Mesenchymal stem cell (in vitro differentiated cells and primary cell): Measurements from ENCODE around the gene ANO4.

Experiments
- DNase-seq: peaks from one replicate; pipeline ENCODE4 v3.0.0-alpha.2; 2013
- H2AFZ ChIP-seq: one replicate; pipeline ENCODE4 v1.6.1; 2013; ENCODE audit warnings: low read depth, mild to moderate bottlenecking, control low read depth, inconsistent platforms, low read length, moderate library complexity
- H2AK5ac ChIP-seq: 2 replicates; pipeline ENCODE4 v1.6.1; 2013; ENCODE audit warnings: low read length, moderate library complexity, mild to moderate bottlenecking, inconsistent platforms; ENCODE audit not compliant: severe bottlenecking
- H2BK120ac ChIP-seq: one replicate; pipeline ENCODE4 v1.6.1; 2013; ENCODE audit warnings: low read depth, mild to moderate bottlenecking, inconsistent platforms, low read length, moderate library complexity
- H2BK12ac ChIP-seq, 2 experiments: one replicate each; pipeline ENCODE4 v1.6.1; 2013; ENCODE audit warnings: inconsistent platforms in 2 of 2, low read length in 2 of 2, mild to moderate bottlenecking in 2 of 2, moderate library complexity in 2 of 2, control low read depth in 1 of 2
- H2BK15ac ChIP-seq: one replicate; pipeline ENCODE4 v1.6.1; 2013; ENCODE audit warnings: mild to moderate bottlenecking, low read depth, inconsistent platforms; ENCODE audit not compliant: poor library complexity, severe bottlenecking
- H2BK5ac ChIP-seq: 2 replicates; pipeline ENCODE4 v1.6.1; 2013; ENCODE audit warnings: low read depth, mild to moderate bottlenecking, low read length, control low read depth, inconsistent platforms; ENCODE audit not compliant: poor library complexity, severe bottlenecking
- H3K14ac ChIP-seq, 2 experiments: one replicate each; pipeline ENCODE4 v1.6.1; 2013; ENCODE audit warnings: inconsistent platforms in 2 of 2, low read length in 2 of 2, control low read depth in 1 of 2, mild to moderate bottlenecking in 1 of 2, moderate library complexity in 1 of 2
- H3K18ac ChIP-seq, 2 experiments: one replicate each; pipeline ENCODE4 v1.6.1; 2013; ENCODE audit warnings: inconsistent platforms in 2 of 2, low read length in 2 of 2, control low read depth in 1 of 2, low read depth in 1 of 2, mild to moderate bottlenecking in 1 of 2
- H3K23ac ChIP-seq, 2 experiments: one replicate each; pipeline ENCODE4 v1.6.1; 2013; ENCODE audit warnings: inconsistent platforms in 2 of 2, low read length in 2 of 2, mild to moderate bottlenecking in 2 of 2, moderate library complexity in 2 of 2, control low read depth in 1 of 2
- H3K27ac ChIP-seq: 2 replicates; pipeline ENCODE4 v1.5.1; 2013; ENCODE audit warnings: mild to moderate bottlenecking, moderate library complexity, low read length, control low read depth, inconsistent platforms; ENCODE audit not compliant: poor library complexity, severe bottlenecking
- H3K27me3 ChIP-seq, 2 experiments: 2 replicates each; pipeline versions ENCODE4 v1.6.1 to v1.7.0; 2013; ENCODE audit warnings: low read length in 2 of 2, mild to moderate bottlenecking in 2 of 2, moderate library complexity in 2 of 2, control low read depth in 1 of 2, inconsistent platforms in 1 of 2; ENCODE audit not compliant: control insufficient read depth in 1 of 2, insufficient read depth in 1 of 2
- H3K36me3 ChIP-seq, 2 experiments: 2 replicates each; pipeline versions ENCODE4 v1.6.1 to v1.7.0; 2013; ENCODE audit warnings: low read length in 2 of 2, control low read depth in 1 of 2, inconsistent platforms in 1 of 2, low read depth in 1 of 2, mild to moderate bottlenecking in 1 of 2; ENCODE audit not compliant: insufficient read depth in 2 of 2, control insufficient read depth in 1 of 2
- H3K4ac ChIP-seq, 2 experiments: one replicate each; pipeline ENCODE4 v1.6.1; 2013; ENCODE audit warnings: inconsistent platforms in 2 of 2, low read length in 2 of 2, mild to moderate bottlenecking in 2 of 2, moderate library complexity in 2 of 2, control low read depth in 1 of 2, low read depth in 1 of 2
- H3K4me1 ChIP-seq: 2 replicates; pipeline ENCODE4 v1.6.1; 2013; ENCODE audit warnings: low read depth, low read length, control low read depth; ENCODE audit not compliant: control insufficient read depth, insufficient read depth
- H3K4me2 ChIP-seq: 2 replicates; pipeline ENCODE4 v1.6.1; 2013; ENCODE audit warnings: low read length, mild to moderate bottlenecking, inconsistent platforms; ENCODE audit not compliant: poor library complexity, severe bottlenecking
- H3K4me3 ChIP-seq, 2 experiments: 2 replicates each; pipeline versions ENCODE4 v1.5.1 to v1.7.0; 2013; ENCODE audit warnings: low read length in 2 of 2, mild to moderate bottlenecking in 2 of 2, control low read depth in 1 of 2, low read depth in 1 of 2; ENCODE audit not compliant: insufficient read depth in 1 of 2
- H3K79me1 ChIP-seq: replicated peaks from 2 replicates; pipeline ENCODE4 v1.6.1; 2013; ENCODE audit warnings: mild to moderate bottlenecking, control low read depth, low read length, inconsistent platforms; ENCODE audit not compliant: poor library complexity, severe bottlenecking
- H3K9ac ChIP-seq: 2 replicates; pipeline ENCODE4 v1.7.0; 2013; ENCODE audit warnings: mild to moderate bottlenecking, low read length, moderate library complexity
- H3K9me3 ChIP-seq: 2 replicates; pipeline ENCODE4 v1.7.0; 2013; ENCODE audit warnings: mild to moderate bottlenecking, low read length; ENCODE audit not compliant: control insufficient read depth
- H4K8ac ChIP-seq: one replicate; pipeline ENCODE4 v1.6.1; 2013; ENCODE audit warnings: inconsistent platforms, mild to moderate bottlenecking, low read length, moderate library complexity
- H4K91ac ChIP-seq: one replicate; pipeline ENCODE4 v1.6.1; 2013; ENCODE audit warnings: mild to moderate bottlenecking, low read length, inconsistent platforms
- WGBS: methylation state at CpG from one replicate; pipeline ENCODE4 v1.1.7; 2013; ENCODE audit warnings: mixed read lengths; 5-methylcytosine and 5-hydroxymethylcytosine counted together

Gene ANO4

GRCh38 chr12:101077791-101078528, 283.4 kb downstream of the ANO4 start:
- 93% methylated on average over 1 of the region's 3 CpGs for WGBS
- H3K4ac ChIP-seq = no peak overlapping the region
- no peaks in the 10 kb centered on the region for H3K36me3 ChIP-seq
- no peak for DNase-seq
- H2BK15ac ChIP-seq = no peak overlapping the region
- no peak overlapping the region for H3K23ac ChIP-seq
- no peak overlapping the region for H3K9ac ChIP-seq
- H2BK12ac ChIP-seq = no peak overlapping the region
- no peak overlapping the region for H2BK5ac ChIP-seq
- no peak overlapping the region for H2BK120ac ChIP-seq
- no peaks in the 10 kb centered on the region for H3K4me1 ChIP-seq
- no peak overlapping the region for H3K4me2 ChIP-seq
- H3K9me3 ChIP-seq = no peaks in the 10 kb centered on the region
- no peak overlapping the region for H2AFZ ChIP-seq
- H3K79me1 ChIP-seq = no peaks in the 10 kb centered on the region
- H2AK5ac ChIP-seq = no peak overlapping the region
- H3K27ac ChIP-seq = no peak overlapping the region
- H4K8ac ChIP-seq = no peak overlapping the region
- no peaks in the 10 kb centered on the region for H3K27me3 ChIP-seq
- no peak overlapping the region for H3K18ac ChIP-seq
- no peak overlapping the region for H3K4me3 ChIP-seq
- H3K14ac ChIP-seq = no peak overlapping the region
- H4K91ac ChIP-seq = no peak overlapping the region

- Histone ChIP-seq H4K91ac (no peak overlapping the region), H3K4me1 (no peaks in the 10 kb centered on the region), H2BK12ac (no peak overlapping the region), H3K23ac (no peak overlapping the region), H2BK15ac (no peak overlapping the region), H2BK120ac (no peak overlapping the region), H3K27me3 (no peaks in the 10 kb centered on the region), H3K9ac (no peak overlapping the region), H3K18ac (no peak overlapping the region), H3K27ac (no peak overlapping the region), H3K14ac (no peak overlapping the region), H3K79me1 (no peaks in the 10 kb centered on the region), H4K8ac (no peak overlapping the region), H3K4me2 (no peak overlapping the region), H2AK5ac (no peak overlapping the region), H3K4me3 (no peak overlapping the region), H2BK5ac (no peak overlapping the region), H3K36me3 (no peaks in the 10 kb centered on the region), H2AFZ (no peak overlapping the region), H3K9me3 (no peaks in the 10 kb centered on the region), H3K4ac (no peak overlapping the region)
- DNase-seq = no peak
- 93% methylated on average over 2 of the region's 6 CpGs for WGBS
These were observed 284.1 kb downstream of the ANO4 start for GRCh38 chr12:101078536-101079285.

GRCh38 chr12:101082706-101083105, 288.1 kb downstream of the ANO4 start:
- Histone ChIP-seq H4K91ac (no peak overlapping the region), H3K4ac (no peak overlapping the region), H2AK5ac (no peak overlapping the region), H2BK5ac (no peak overlapping the region), H3K36me3 (no peaks in the 10 kb centered on the region), H3K4me1 (peaks cover 4% of the 10 kb centered on the region), H3K4me2 (no peak overlapping the region), H2BK120ac (no peak overlapping the region), H3K14ac (no peak overlapping the region), H3K4me3 (no peak overlapping the region), H3K27ac (no peak overlapping the region), H3K23ac (no peak overlapping the region), H2BK15ac (no peak overlapping the region), H3K9ac (no peak overlapping the region), H3K9me3 (no peaks in the 10 kb centered on the region), H2BK12ac (no peak overlapping the region), H3K79me1 (no peaks in the 10 kb centered on the region), H3K27me3 (no peaks in the 10 kb centered on the region), H3K18ac (no peak overlapping the region), H2AFZ (no peak overlapping the region), H4K8ac (no peak overlapping the region)
- 91% methylated on average over 3 of the region's 3 CpGs for WGBS
- DNase-seq = no peak

- Histone ChIP-seq H4K91ac (no peak overlapping the region), H3K9me3 (no peaks in the 10 kb centered on the region), H2BK120ac (no peak overlapping the region), H3K4me3 (peak overlapping the region in 1 of 2 experiments; percentile 18), H2BK12ac (no peak overlapping the region), H3K4me2 (no peak overlapping the region), H4K8ac (no peak overlapping the region), H3K14ac (no peak overlapping the region), H3K4me1 (peaks cover 4% of the 10 kb centered on the region), H3K23ac (no peak overlapping the region), H3K18ac (peak overlapping the region in 1 of 2 experiments; percentile 28), H2BK15ac (no peak overlapping the region), H2AFZ (no peak overlapping the region), H3K36me3 (no peaks in the 10 kb centered on the region), H2BK5ac (no peak overlapping the region), H3K4ac (no peak overlapping the region), H3K27me3 (no peaks in the 10 kb centered on the region), H3K9ac (no peak overlapping the region), H3K27ac (no peak overlapping the region), H3K79me1 (no peaks in the 10 kb centered on the region), H2AK5ac (no peak overlapping the region)
- DNase-seq = peak; percentile 34
- 19% methylated on average over 10 of the region's 11 CpGs for WGBS
These were observed 292.0 kb downstream of the ANO4 start for GRCh38 chr12:101086490-101087135.
